SK-N-SH (cell line): ENCODE measurements around the gene KRT78. TPM values are rescaled to one million over a fixed set of nuclear protein-coding genes. Genes with fewer than 3 reads are reported as not detected.

ENCODE experiments used
- CTCF ChIA-PET: fragments of 300-600, 350-600 bp; formaldehyde crosslinking; extraction: SDS; loops from one replicate; lab custom pipeline; 2021; lab: Yijun Ruan, JAX
- POLR2A ChIA-PET: fragments of 350-600 bp; sonication (Branson Sonifier 250); formaldehyde crosslinking; extraction: SDS; loops from one replicate; lab custom pipeline; 2020; ENCODE audit warnings: antibody characterized with exemption, inconsistent platforms; lab: Yijun Ruan, JAX
- DNase-seq: peaks from one replicate; pipeline ENCODE4 v3.0.0; 2012
- H2AFZ ChIP-seq: fragments of 200-600 bp; sonication (generic); 2 replicates; pipeline ENCODE4 v1.8.1; 2016; ENCODE audit warnings: antibody characterized with exemption, mild to moderate bottlenecking, low read depth
- H3F3A ChIP-seq: fragments of 200-600 bp; sonication (generic); replicated peaks from 2 replicates; pipeline ENCODE3; 2016; ENCODE audit warnings: antibody characterized with exemption, mild to moderate bottlenecking; ENCODE audit not compliant: insufficient read depth
- H3K27ac ChIP-seq, 2 experiments: fragments of 200-500 bp in 1 of 2; fragments of 200-600 bp in 1 of 2; sonication (Bioruptor generic) in 1 of 2; sonication (generic), shearing (Covaris generic) in 1 of 2; 2 replicates each; pipeline versions ENCODE4 v1.5.1 to v1.6.1; 2014 to 2016; ENCODE audit warnings: low read depth in 2 of 2, inconsistent platforms in 1 of 2, low read length in 1 of 2, mild to moderate bottlenecking in 1 of 2, mixed read lengths in 1 of 2
- H3K27me3 ChIP-seq: fragments of 200-600 bp; sonication (generic), shearing (Covaris generic); 2 replicates; pipeline ENCODE4 v1.6.1; 2016; ENCODE audit warnings: mixed run types; ENCODE audit not compliant: insufficient read depth
- H3K36me3 ChIP-seq, 2 experiments: fragments of 200-500 bp in 1 of 2; fragments of 200-600 bp in 1 of 2; sonication (Bioruptor generic) in 1 of 2; sonication (generic) in 1 of 2; replicated peaks in 1 of 2; 2 replicates each; pipeline versions ENCODE3 to v1.5.1; 2014 to 2016; ENCODE audit warnings: low read length in 1 of 2, mild to moderate bottlenecking in 1 of 2; ENCODE audit not compliant: insufficient read depth in 2 of 2, control insufficient read depth in 1 of 2
- H3K4me1 ChIP-seq, 2 experiments: fragments of 200-500 bp in 1 of 2; fragments of 200-600 bp in 1 of 2; sonication (Bioruptor generic) in 1 of 2; sonication (generic), shearing (Covaris generic) in 1 of 2; 2 replicates each; pipeline versions ENCODE4 v1.5.1 to v1.6.1; 2014 to 2016; ENCODE audit warnings: low read depth in 1 of 2, low read length in 1 of 2, mixed run types in 1 of 2; ENCODE audit not compliant: insufficient read depth in 2 of 2, control insufficient read depth in 1 of 2
- H3K4me2 ChIP-seq: fragments of 200-600 bp; sonication (generic), shearing (Covaris generic); 2 replicates; pipeline ENCODE4 v1.6.1; 2017; ENCODE audit warnings: mixed run types
- H3K4me3 ChIP-seq, 2 experiments: fragments of 200-500 bp in 1 of 2; fragments of 200-600 bp in 1 of 2; sonication (Bioruptor generic) in 1 of 2; sonication (generic), shearing (Covaris generic) in 1 of 2; 2 replicates each; pipeline versions ENCODE4 v1.5.1 to v1.8.1; 2014 to 2016; ENCODE audit warnings: low read depth in 2 of 2, inconsistent platforms in 1 of 2, low read length in 1 of 2, mild to moderate bottlenecking in 1 of 2, mixed read lengths in 1 of 2, moderate library complexity in 1 of 2
- H3K79me2 ChIP-seq: fragments of 200-600 bp; sonication (generic); 2 replicates; pipeline ENCODE4 v1.8.1; 2017; ENCODE audit warnings: mild to moderate bottlenecking; ENCODE audit not compliant: insufficient read depth
- H3K9ac ChIP-seq: fragments of 200-600 bp; sonication (generic); 2 replicates; pipeline ENCODE4 v1.6.1; 2017; ENCODE audit warnings: mixed run types
- H3K9me2 ChIP-seq: fragments of 200-600 bp; sonication (generic); 2 replicates; pipeline ENCODE4 v1.6.1; 2017; ENCODE audit warnings: mixed run types
- H3K9me3 ChIP-seq: fragments of 200-600 bp; sonication (generic); 2 replicates; pipeline ENCODE4 v1.6.1; 2017; ENCODE audit warnings: mixed run types, mild to moderate bottlenecking, moderate library complexity
- H4K20me1 ChIP-seq: fragments of 200-600 bp; sonication (generic); 2 replicates; pipeline ENCODE4 v1.6.1; 2017; ENCODE audit warnings: mild to moderate bottlenecking, mixed run types; ENCODE audit not compliant: insufficient read depth
- CHD2 ChIP-seq: fragments of 150-350 bp; IDR thresholded peaks from 2 replicates; pipeline ENCODE4 v1.6.1; 2018; ENCODE audit warnings: low read length; ENCODE audit not compliant: partially characterized antibody
- ELF1 ChIP-seq: IDR thresholded peaks from 2 replicates; pipeline ENCODE4 v1.4.0; 2012
- EP300 ChIP-seq, 2 experiments: IDR thresholded peaks; 2 replicates each; pipeline versions ENCODE4 v1.4.0 to v1.6.1; 2012; ENCODE audit warnings: borderline replicate concordance in 1 of 2, low read depth in 1 of 2, low read length in 1 of 2
- FOSL2 ChIP-seq: IDR thresholded peaks from 2 replicates; pipeline ENCODE4 v1.4.0; 2012; ENCODE audit warnings: low read depth, mild to moderate bottlenecking, moderate library complexity, borderline replicate concordance
- GATA2 ChIP-seq: sonication (generic); formaldehyde crosslinking; IDR thresholded peaks from 2 replicates; pipeline ENCODE4 v1.5.0; 2020; ENCODE audit warnings: mild to moderate bottlenecking, missing genetic modification reagents
- JUND ChIP-seq: IDR thresholded peaks from 2 replicates; pipeline ENCODE4 v1.4.0; 2012
- RAD21 ChIP-seq: IDR thresholded peaks from 2 replicates; pipeline ENCODE4 v1.6.1; 2012; ENCODE audit warnings: mild to moderate bottlenecking, low read length
- RCOR1 ChIP-seq: fragments of 150-350 bp; IDR thresholded peaks from 2 replicates; pipeline ENCODE4 v1.6.1; 2017; ENCODE audit warnings: antibody characterized with exemption, low read length
- RFX5 ChIP-seq: IDR thresholded peaks from 2 replicates; pipeline ENCODE4 v1.6.1; 2012; ENCODE audit warnings: mild to moderate bottlenecking, improper control_type of control experiment, low read length
- RXRA ChIP-seq: IDR thresholded peaks from 2 replicates; pipeline ENCODE4 v1.4.0; 2012; ENCODE audit warnings: low read depth, mild to moderate bottlenecking, borderline replicate concordance
- SMC3 ChIP-seq: IDR thresholded peaks from 2 replicates; pipeline ENCODE4 v1.6.1; 2012; ENCODE audit warnings: low read depth, low read length, improper control_type of control experiment
- TAF1 ChIP-seq: IDR thresholded peaks from 2 replicates; pipeline ENCODE4 v1.6.1; 2012; ENCODE audit warnings: low read depth, mild to moderate bottlenecking, low read length, moderate library complexity, borderline replicate concordance
- TCF12 ChIP-seq: IDR thresholded peaks from 2 replicates; pipeline ENCODE4 v1.4.0; 2012
- WGBS: methylation state at CpG from one replicate; pipeline ENCODE4 v1.1.6; 2017; ENCODE audit warnings: low lambda C conversion rate; 5-methylcytosine and 5-hydroxymethylcytosine counted together
- polyA plus RNA-seq, 3 experiments: library from polyadenylated mRNA; depleted of rRNA; stranded (reverse); fragments of >200 nt; gene quantifications; 2 replicates each; pipeline ENCODE4 v1.2.3, GENCODE V29; 2012
- TF ChIP-seq, protein P1 (sequence below): IDR thresholded peaks from 2 replicates; pipeline ENCODE4 v1.4.0; 2012; ENCODE audit warnings: low read depth, borderline replicate concordance
- TF ChIP-seq, protein P2 (sequence below): fragments of 150-350 bp; IDR thresholded peaks from 2 replicates; pipeline ENCODE4 v1.6.1; 2017; ENCODE audit warnings: antibody characterized with exemption, low read length, low read depth, borderline replicate concordance
- TF ChIP-seq, protein P3 (sequence below): IDR thresholded peaks from 2 replicates; pipeline ENCODE4 v1.4.0; 2012; ENCODE audit warnings: low read depth
- TF ChIP-seq, protein P4 (sequence below): IDR thresholded peaks from 2 replicates; pipeline ENCODE4; 2012
- TF ChIP-seq, protein P5 (sequence below): IDR thresholded peaks from 2 replicates; pipeline ENCODE4 v1.4.0; 2012; ENCODE audit warnings: low read depth, borderline replicate concordance

The KRT78 gene
- polyA plus RNA-seq, 1 of the 3 experiments (the other 2 are of a cell fraction): not detected

DNA sequence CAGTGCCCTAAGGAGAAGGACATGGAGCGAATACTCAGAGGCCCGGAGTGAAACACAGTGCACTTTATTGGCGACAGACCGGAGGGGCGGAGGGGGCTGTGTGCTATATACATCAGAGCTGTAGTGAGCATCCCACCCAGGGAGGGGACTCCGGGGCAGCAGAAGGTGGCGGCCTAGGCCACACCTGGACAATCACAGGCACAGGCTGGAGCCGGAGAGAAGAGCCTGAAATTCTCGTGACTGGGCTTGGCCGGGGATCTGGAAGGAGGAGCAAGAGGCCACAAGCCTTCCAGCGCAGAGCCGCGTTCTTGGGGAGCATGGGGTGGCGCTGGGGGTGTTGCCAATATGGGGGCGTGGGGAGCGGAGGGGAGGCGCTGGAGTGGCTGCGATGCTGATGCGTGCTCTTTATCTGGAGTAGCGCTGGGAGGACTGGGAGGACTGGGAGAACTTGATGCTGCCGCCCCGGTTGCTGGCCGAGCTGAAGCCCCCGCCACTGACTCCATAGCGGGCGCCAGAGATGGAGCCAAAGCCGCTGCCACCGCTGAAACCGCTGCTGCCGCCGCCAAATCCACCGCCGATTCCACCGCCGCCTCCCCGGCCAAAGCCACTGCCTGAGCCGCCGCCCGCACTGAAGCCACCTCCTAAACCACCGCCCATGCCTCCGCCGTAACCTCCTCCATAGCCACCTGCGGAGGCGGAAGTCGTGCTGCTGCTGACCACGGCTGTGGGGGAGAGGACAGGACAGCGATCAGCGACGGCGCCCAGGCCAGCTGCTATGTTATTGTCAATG, 59.0 kb downstream of the KRT78 start:
- Histone ChIP-seq H3K79me2 (no peaks in the 10 kb centered on the region), H3K4me3 (no peak overlapping the region), H3K27ac (no peak overlapping the region), H3K27me3 (peaks cover 18% of the 10 kb centered on the region; the same call in 1 of the 2 replicates), H3K4me1 (no peaks in the 10 kb centered on the region), H3K4me2 (no peak overlapping the region), H3F3A (no peaks in the 10 kb centered on the region), H3K9me2 (no peaks in the 10 kb centered on the region), H3K36me3 (no peaks in the 10 kb centered on the region), H3K9ac (no peak overlapping the region), H2AFZ (no peak overlapping the region), H4K20me1 (no peaks in the 10 kb centered on the region), H3K9me3 (no peaks in the 10 kb centered on the region)
- TF ChIP-seq TCF12 (no peak), EP300 (IDR thresholded peaks at IDR 0.05; ENCODE audit: borderline replicate concordance in 1 of 2, low read depth in 1 of 2, low read length in 1 of 2) (no peak), RCOR1 (no peak), ELF1 (no peak)
- TF ChIP-seq, protein P1, sequence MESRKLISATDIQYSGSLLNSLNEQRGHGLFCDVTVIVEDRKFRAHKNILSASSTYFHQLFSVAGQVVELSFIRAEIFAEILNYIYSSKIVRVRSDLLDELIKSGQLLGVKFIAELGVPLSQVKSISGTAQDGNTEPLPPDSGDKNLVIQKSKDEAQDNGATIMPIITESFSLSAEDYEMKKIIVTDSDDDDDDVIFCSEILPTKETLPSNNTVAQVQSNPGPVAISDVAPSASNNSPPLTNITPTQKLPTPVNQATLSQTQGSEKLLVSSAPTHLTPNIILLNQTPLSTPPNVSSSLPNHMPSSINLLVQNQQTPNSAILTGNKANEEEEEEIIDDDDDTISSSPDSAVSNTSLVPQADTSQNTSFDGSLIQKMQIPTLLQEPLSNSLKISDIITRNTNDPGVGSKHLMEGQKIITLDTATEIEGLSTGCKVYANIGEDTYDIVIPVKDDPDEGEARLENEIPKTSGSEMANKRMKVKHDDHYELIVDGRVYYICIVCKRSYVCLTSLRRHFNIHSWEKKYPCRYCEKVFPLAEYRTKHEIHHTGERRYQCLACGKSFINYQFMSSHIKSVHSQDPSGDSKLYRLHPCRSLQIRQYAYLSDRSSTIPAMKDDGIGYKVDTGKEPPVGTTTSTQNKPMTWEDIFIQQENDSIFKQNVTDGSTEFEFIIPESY: no peak
- no peak for DNase-seq
- CTCF ChIA-PET: interaction anchor here (2.5 kb wide), 1 partner anchor 191 kb away, joined by 6 read pairs; no protein-coding TSS in a partner anchor
- POLR2A ChIA-PET: no interaction called here
- 52% methylated on average over 19 of the region's 50 CpGs for WGBS

DNA sequence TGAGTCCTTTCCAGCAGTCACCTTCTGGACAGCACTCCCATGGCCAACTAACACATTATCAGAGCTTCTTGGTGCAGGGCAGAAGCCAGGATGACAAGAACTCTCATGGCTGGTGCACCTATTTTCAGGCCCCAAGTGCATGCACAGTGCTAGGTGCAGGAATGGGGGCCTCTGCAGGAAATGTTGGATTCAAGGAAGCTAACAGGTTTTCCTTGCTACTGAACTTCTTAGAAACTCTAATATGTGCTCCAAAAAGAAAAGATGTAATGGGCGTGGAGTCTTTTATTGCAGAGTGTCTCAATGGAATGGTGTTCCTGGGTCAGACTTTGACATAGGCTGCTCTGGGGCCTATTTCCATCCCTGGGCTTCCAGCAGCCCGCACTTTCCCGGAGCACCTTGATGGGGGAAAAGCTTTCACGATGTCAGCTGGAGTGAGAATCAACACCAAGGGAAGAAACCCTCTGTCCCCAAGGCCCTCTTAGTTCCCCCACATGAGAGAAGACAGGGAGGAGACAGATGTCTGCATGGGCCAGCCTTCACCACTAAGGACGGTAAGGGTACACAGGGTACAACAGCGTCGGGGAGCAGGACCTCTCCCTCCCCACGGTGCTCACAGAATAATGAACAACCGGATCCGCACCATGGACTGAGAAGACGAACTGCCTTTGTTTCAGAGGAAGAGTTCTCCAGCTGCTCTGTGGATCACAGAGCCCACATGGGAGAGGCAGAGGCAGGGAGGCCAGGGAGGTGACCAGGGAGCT, 59.7 kb downstream of the KRT78 start:
- no peak overlapping the region for H3K27ac ChIP-seq
- TF ChIP-seq RCOR1 (no peak), RFX5 (no peak), SMC3 (no peak), CHD2 (no peak), GATA2 (CRISPR knock-in tag) (no peak), FOSL2 (no peak), JUND (no peak), RAD21 (no peak), RXRA (no peak), TAF1 (no peak)
- TF ChIP-seq, protein P2, sequence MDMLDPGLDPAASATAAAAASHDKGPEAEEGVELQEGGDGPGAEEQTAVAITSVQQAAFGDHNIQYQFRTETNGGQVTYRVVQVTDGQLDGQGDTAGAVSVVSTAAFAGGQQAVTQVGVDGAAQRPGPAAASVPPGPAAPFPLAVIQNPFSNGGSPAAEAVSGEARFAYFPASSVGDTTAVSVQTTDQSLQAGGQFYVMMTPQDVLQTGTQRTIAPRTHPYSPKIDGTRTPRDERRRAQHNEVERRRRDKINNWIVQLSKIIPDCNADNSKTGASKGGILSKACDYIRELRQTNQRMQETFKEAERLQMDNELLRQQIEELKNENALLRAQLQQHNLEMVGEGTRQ: no peak
- TF ChIP-seq, protein P3, sequence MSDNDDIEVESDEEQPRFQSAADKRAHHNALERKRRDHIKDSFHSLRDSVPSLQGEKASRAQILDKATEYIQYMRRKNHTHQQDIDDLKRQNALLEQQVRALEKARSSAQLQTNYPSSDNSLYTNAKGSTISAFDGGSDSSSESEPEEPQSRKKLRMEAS: no peak
- TF ChIP-seq, protein P4, sequence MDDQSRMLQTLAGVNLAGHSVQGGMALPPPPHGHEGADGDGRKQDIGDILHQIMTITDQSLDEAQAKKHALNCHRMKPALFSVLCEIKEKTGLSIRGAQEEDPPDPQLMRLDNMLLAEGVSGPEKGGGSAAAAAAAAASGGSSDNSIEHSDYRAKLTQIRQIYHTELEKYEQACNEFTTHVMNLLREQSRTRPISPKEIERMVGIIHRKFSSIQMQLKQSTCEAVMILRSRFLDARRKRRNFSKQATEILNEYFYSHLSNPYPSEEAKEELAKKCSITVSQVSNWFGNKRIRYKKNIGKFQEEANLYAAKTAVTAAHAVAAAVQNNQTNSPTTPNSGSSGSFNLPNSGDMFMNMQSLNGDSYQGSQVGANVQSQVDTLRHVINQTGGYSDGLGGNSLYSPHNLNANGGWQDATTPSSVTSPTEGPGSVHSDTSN: no peak
- TF ChIP-seq, protein P5, sequence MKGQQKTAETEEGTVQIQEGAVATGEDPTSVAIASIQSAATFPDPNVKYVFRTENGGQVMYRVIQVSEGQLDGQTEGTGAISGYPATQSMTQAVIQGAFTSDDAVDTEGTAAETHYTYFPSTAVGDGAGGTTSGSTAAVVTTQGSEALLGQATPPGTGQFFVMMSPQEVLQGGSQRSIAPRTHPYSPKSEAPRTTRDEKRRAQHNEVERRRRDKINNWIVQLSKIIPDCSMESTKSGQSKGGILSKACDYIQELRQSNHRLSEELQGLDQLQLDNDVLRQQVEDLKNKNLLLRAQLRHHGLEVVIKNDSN: no peak
- H3K4me1 ChIP-seq: no peaks in the 10 kb centered on the region
- no peaks in the 10 kb centered on the region for H3K9me2 ChIP-seq
- DNase-seq: no peak
- no peak overlapping the region for H3K9ac ChIP-seq
- ChIA-PET CTCF (interaction anchor here (2.5 kb wide), 1 partner anchor 192 kb away, joined by 6 read pairs; no protein-coding TSS in a partner anchor), POLR2A (no interaction called here)
- no peaks in the 10 kb centered on the region for H4K20me1 ChIP-seq
- H3K4me3 ChIP-seq: no peak overlapping the region
- H3K79me2 ChIP-seq: no peaks in the 10 kb centered on the region
- H3K9me3 ChIP-seq: no peaks in the 10 kb centered on the region
- H3F3A ChIP-seq: no peaks in the 10 kb centered on the region
- H3K27me3 ChIP-seq: peaks cover 20% of the 10 kb centered on the region; the same call in 1 of the 2 replicates
- no peak overlapping the region for H2AFZ ChIP-seq
- 52% methylated on average over 10 of the region's 11 CpGs for WGBS
- no peak overlapping the region for H3K4me2 ChIP-seq
- H3K36me3 ChIP-seq: no peaks in the 10 kb centered on the region
